Stimulated activated CD8-positive, alpha-beta memory T cell treated with anti-CD3 and anti-CD28 coated beads, Interleukin-4, amount 100 ng/mL, for 24 hours (primary cell): ENCODE results near the gene UST.

Source experiments
- DNase-seq: peaks from one replicate; pipeline ENCODE4 v3.0.0-alpha.2; 2020; ENCODE audit warnings: low read depth

Gene UST

GRCh38 chr6:149118737-149119653 lies 372.2 kb downstream of the UST start:
- DNase-seq: no peak

GRCh38 chr6:149122850-149123821 lies 376.3 kb downstream of the UST start:
- no peak for DNase-seq

DNA sequence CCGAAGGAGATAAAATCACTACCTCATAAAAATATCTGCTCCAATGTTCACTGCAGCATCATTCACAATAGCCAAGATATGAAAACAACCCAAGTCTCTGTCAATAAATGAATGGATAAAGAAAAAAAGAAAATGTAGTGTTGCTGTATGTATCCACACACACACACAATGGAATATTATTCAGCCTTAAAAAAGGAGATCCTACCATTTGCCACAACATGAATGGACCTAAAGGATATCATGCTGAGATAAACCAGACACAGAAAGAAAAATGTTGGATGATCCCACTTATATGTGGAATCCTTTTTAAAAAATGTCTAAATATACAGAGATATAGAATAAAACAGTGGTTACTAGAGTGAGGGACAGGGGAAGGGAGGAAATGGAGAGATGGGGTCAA lies 378.5 kb downstream of the UST start:
- no peak for DNase-seq
